ENCODE results near the gene PITPNM1. TPM values are rescaled to one million over a fixed set of nuclear protein-coding genes. Genes with fewer than 3 reads are reported as not detected.

PITPNM1 gene
- total and polyA plus RNA-seq, 2 of the 13 experiments (the other 11 are each of a cell fraction or from before 2014, with no cell fraction given): 8.2 to 8.5 TPM

DNA sequence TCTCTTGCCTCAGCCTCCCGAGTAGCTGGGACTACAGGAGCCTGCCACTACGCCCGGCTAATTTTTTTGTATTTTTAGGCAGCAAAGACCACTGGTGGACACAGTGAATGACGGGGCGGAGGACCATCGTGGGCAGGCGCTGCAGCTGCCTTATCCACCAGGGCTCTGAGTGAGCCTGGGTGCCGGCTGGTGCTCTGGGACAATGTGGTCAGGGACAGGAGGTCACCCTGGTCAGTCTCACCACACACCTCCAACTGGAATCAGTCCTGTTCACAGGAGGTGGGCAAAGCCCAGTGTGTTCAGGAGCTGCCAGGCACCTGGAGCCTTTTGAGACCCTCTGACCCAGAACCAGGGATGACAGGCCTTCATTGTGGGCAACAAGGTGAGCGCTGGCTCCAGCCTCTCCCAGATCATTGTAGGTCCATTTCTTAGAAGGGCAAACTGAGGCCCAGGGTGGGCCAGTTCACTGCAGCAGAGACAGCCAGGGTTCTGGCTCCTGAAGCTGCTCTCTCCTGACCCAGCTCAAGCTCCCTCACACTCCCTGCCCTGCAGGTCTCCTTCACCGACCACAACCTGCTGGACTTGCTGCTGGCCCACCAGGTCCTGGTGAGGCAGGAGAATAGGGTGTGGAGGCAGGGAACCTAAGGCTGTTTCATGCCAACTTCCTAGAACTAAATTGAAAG lies 33.8 kb upstream of the PITPNM1 start (continued):
- TF ChIP-seq ZNF883 (CRISPR knock-in tag; IDR thresholded peaks at IDR 0.05; ENCODE audit: not compliant biosample characterization) (no peak), ZFYVE20 (CRISPR knock-in tag; IDR thresholded peaks at IDR 0.05; ENCODE audit: borderline replicate concordance, low read depth) (no peak), CEBPG (CRISPR knock-in tag; IDR thresholded peaks at IDR 0.05) (no peak), ZMYM3 (CRISPR knock-in tag; IDR thresholded peaks at IDR 0.05) (peak; percentile 23; the same call in 1 of the 2 replicates), ZGPAT (CRISPR knock-in tag; IDR thresholded peaks at IDR 0.05) (no peak), CEBPB (IDR thresholded peaks at IDR 0.05; ENCODE audit: borderline replicate concordance, low read depth, low read length) (no peak), ZNF720 (CRISPR knock-in tag; IDR thresholded peaks at IDR 0.05) (no peak), RARA (CRISPR knock-in tag; IDR thresholded peaks at IDR 0.05) (no peak), ZUFSP (CRISPR knock-in tag; IDR thresholded peaks at IDR 0.05; ENCODE audit: borderline replicate concordance) (no peak), ERF (CRISPR knock-in tag; IDR thresholded peaks at IDR 0.05) (no peak), TSC22D2 (CRISPR knock-in tag; IDR thresholded peaks at IDR 0.05; ENCODE audit: borderline replicate concordance) (no peak)
- TF ChIP-seq, protein P1, sequence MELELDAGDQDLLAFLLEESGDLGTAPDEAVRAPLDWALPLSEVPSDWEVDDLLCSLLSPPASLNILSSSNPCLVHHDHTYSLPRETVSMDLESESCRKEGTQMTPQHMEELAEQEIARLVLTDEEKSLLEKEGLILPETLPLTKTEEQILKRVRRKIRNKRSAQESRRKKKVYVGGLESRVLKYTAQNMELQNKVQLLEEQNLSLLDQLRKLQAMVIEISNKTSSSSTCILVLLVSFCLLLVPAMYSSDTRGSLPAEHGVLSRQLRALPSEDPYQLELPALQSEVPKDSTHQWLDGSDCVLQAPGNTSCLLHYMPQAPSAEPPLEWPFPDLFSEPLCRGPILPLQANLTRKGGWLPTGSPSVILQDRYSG (CRISPR knock-in tag; IDR thresholded peaks at IDR 0.05): no peak
- TF ChIP-seq, protein P2, sequence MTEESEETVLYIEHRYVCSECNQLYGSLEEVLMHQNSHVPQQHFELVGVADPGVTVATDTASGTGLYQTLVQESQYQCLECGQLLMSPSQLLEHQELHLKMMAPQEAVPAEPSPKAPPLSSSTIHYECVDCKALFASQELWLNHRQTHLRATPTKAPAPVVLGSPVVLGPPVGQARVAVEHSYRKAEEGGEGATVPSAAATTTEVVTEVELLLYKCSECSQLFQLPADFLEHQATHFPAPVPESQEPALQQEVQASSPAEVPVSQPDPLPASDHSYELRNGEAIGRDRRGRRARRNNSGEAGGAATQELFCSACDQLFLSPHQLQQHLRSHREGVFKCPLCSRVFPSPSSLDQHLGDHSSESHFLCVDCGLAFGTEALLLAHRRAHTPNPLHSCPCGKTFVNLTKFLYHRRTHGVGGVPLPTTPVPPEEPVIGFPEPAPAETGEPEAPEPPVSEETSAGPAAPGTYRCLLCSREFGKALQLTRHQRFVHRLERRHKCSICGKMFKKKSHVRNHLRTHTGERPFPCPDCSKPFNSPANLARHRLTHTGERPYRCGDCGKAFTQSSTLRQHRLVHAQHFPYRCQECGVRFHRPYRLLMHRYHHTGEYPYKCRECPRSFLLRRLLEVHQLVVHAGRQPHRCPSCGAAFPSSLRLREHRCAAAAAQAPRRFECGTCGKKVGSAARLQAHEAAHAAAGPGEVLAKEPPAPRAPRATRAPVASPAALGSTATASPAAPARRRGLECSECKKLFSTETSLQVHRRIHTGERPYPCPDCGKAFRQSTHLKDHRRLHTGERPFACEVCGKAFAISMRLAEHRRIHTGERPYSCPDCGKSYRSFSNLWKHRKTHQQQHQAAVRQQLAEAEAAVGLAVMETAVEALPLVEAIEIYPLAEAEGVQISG (CRISPR knock-in tag; IDR thresholded peaks at IDR 0.05): 0 out of 2 replicates have a peak, but pooled peaks have one; percentile 13
- TF ChIP-seq, protein P3, sequence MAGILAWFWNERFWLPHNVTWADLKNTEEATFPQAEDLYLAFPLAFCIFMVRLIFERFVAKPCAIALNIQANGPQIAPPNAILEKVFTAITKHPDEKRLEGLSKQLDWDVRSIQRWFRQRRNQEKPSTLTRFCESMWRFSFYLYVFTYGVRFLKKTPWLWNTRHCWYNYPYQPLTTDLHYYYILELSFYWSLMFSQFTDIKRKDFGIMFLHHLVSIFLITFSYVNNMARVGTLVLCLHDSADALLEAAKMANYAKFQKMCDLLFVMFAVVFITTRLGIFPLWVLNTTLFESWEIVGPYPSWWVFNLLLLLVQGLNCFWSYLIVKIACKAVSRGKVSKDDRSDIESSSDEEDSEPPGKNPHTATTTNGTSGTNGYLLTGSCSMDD (CRISPR knock-in tag; IDR thresholded peaks at IDR 0.05): no peak

Data from HepG2 (cell line).